ENCODE results near the gene ADGRE1. TPM values are rescaled to one million over a fixed set of nuclear protein-coding genes. Genes with fewer than 3 reads are reported as not detected.

Gene ADGRE1
- total RNA-seq, 1 donor from 2014 or later, result not detected

- no peak for TF ChIP-seq CTCF (IDR thresholded peaks at IDR 0.05)
- Mint-ChIP-seq H3K4me1 (ENCODE audit: unreplicated experiment) (no peaks in the 10 kb centered on the region), H3K36me3 (ENCODE audit: unreplicated experiment) (no peaks in the 10 kb centered on the region), H3K4me3 (ENCODE audit: unreplicated experiment) (no peak overlapping the region), H3K9me3 (ENCODE audit: unreplicated experiment) (peaks cover 43% of the 10 kb centered on the region), H3K27ac (ENCODE audit: unreplicated experiment) (no peak overlapping the region), H3K27me3 (ENCODE audit: unreplicated experiment) (no peaks in the 10 kb centered on the region)
- DNase-seq (ENCODE audit: extremely low spot score, unreplicated experiment), result no peak
Observed at GRCh38 chr19:6911523-6911922, 24.1 kb downstream of the ADGRE1 start.

- Mint-ChIP-seq H3K27ac (ENCODE audit: unreplicated experiment) (no peak overlapping the region), H3K4me1 (ENCODE audit: unreplicated experiment) (no peaks in the 10 kb centered on the region), H3K4me3 (ENCODE audit: unreplicated experiment) (no peak overlapping the region), H3K36me3 (ENCODE audit: unreplicated experiment) (no peaks in the 10 kb centered on the region), H3K9me3 (ENCODE audit: unreplicated experiment) (peaks cover 40% of the 10 kb centered on the region), H3K27me3 (ENCODE audit: unreplicated experiment) (no peaks in the 10 kb centered on the region)
- no peak for DNase-seq (ENCODE audit: extremely low spot score, unreplicated experiment)
- TF ChIP-seq CTCF (IDR thresholded peaks at IDR 0.05), result no peak
Observed at GRCh38 chr19:6914321-6914720, 26.9 kb downstream of the ADGRE1 start.

GRCh38 chr19:6916952-6917351 is 29.6 kb downstream of the ADGRE1 start:
- Mint-ChIP-seq H3K27ac (ENCODE audit: unreplicated experiment) (no peak overlapping the region), H3K27me3 (ENCODE audit: unreplicated experiment) (no peaks in the 10 kb centered on the region), H3K36me3 (ENCODE audit: unreplicated experiment) (no peaks in the 10 kb centered on the region), H3K9me3 (ENCODE audit: unreplicated experiment) (peaks cover 31% of the 10 kb centered on the region), H3K4me3 (ENCODE audit: unreplicated experiment) (no peak overlapping the region), H3K4me1 (ENCODE audit: unreplicated experiment) (no peaks in the 10 kb centered on the region)
- TF ChIP-seq CTCF (IDR thresholded peaks at IDR 0.05), result no peak
- DNase-seq (ENCODE audit: extremely low spot score, unreplicated experiment), result no peak

GRCh38 chr19:6925386-6925785 is 38.0 kb downstream of the ADGRE1 start:
- Mint-ChIP-seq H3K4me1 (ENCODE audit: unreplicated experiment) (no peaks in the 10 kb centered on the region), H3K27me3 (ENCODE audit: unreplicated experiment) (no peaks in the 10 kb centered on the region), H3K9me3 (ENCODE audit: unreplicated experiment) (peaks cover 16% of the 10 kb centered on the region), H3K4me3 (ENCODE audit: unreplicated experiment) (no peak overlapping the region), H3K36me3 (ENCODE audit: unreplicated experiment) (no peaks in the 10 kb centered on the region), H3K27ac (ENCODE audit: unreplicated experiment) (no peak overlapping the region)
- no peak for TF ChIP-seq CTCF (IDR thresholded peaks at IDR 0.05)
- DNase-seq (ENCODE audit: extremely low spot score, unreplicated experiment), result no peak

GRCh38 chr19:6925801-6926751 is 38.7 kb downstream of the ADGRE1 start:
- H3K27me3 Mint-ChIP-seq (ENCODE audit: unreplicated experiment), result no peaks in the 10 kb centered on the region
- H3K9me3 Mint-ChIP-seq (ENCODE audit: unreplicated experiment), result peaks cover 16% of the 10 kb centered on the region
- TF ChIP-seq CTCF (IDR thresholded peaks at IDR 0.05), result no peak
- no peaks in the 10 kb centered on the region for H3K4me1 Mint-ChIP-seq (ENCODE audit: unreplicated experiment)
- DNase-seq (ENCODE audit: extremely low spot score, unreplicated experiment), result no peak
- H3K36me3 Mint-ChIP-seq (ENCODE audit: unreplicated experiment), result no peaks in the 10 kb centered on the region
- no peak overlapping the region for H3K27ac Mint-ChIP-seq (ENCODE audit: unreplicated experiment)
- no peak overlapping the region for H3K4me3 Mint-ChIP-seq (ENCODE audit: unreplicated experiment)
